Chondrocyte (in vitro differentiated cells): ENCODE measurements around the gene CFI. TPM values are rescaled to one million over a fixed set of nuclear protein-coding genes. Genes with fewer than 3 reads are reported as not detected.

Experiments
- DNase-seq: peaks from one replicate; pipeline ENCODE4 v3.0.0; 2021; ENCODE audit warnings: mixed read lengths, low spot score
- H3K27ac Mint-ChIP-seq: one replicate; pipeline ENCODE4 v1.8.0; 2021; ENCODE audit warnings: mild to moderate bottlenecking, moderate library complexity, mixed read lengths; ENCODE audit not compliant: unreplicated experiment
- H3K27me3 Mint-ChIP-seq: 2 replicates; pipeline ENCODE4 v1.8.0; 2021; ENCODE audit warnings: low read depth, mixed read lengths
- H3K36me3 Mint-ChIP-seq: 2 replicates; pipeline ENCODE4 v1.8.0; 2021; ENCODE audit warnings: low read depth, mixed read lengths
- H3K4me1 Mint-ChIP-seq: 2 replicates; pipeline ENCODE4 v1.8.0; 2021; ENCODE audit warnings: low read depth, mild to moderate bottlenecking, mixed read lengths
- H3K4me3 Mint-ChIP-seq: one replicate; pipeline ENCODE4 v1.8.0; 2021; ENCODE audit warnings: mild to moderate bottlenecking, moderate library complexity, mixed read lengths; ENCODE audit not compliant: unreplicated experiment
- H3K9me3 Mint-ChIP-seq: 2 replicates; pipeline ENCODE4 v1.8.0; 2021; ENCODE audit warnings: low read depth, mixed read lengths
- CTCF ChIP-seq: fragments of 200-600 bp; sonication (generic); IDR thresholded peaks from 2 replicates; pipeline ENCODE4 v1.5.0; 2021; ENCODE audit warnings: antibody characterized with exemption, mild to moderate bottlenecking, moderate library complexity
- total RNA-seq: library from RNA; stranded (reverse); gene quantifications from 3 replicates; pipeline ENCODE4 v1.2.1, GENCODE V29; 2021

Gene CFI
- total RNA-seq, 1 donor from 2014 or later, result not detected

DNA sequence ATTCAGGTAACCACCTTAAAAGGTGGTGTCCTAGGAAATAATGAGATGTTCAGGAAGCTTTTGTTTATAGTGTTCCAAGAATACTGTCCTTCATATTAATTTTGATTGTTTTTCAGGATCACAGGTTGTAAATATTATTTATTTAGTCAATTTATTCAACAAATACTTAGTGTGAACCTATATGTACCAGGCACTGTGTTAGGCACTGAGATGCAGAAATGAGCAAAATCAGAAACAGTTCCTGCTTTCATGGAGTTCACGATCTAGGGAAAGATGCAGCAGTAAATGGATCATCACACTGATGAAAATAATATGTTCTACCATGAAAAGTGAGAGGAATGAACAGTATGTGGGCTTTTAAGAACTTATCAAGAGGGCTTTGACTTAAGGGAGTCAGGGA lies 53.7 kb downstream of the CFI start:
- Mint-ChIP-seq H3K27ac (no peak overlapping the region), H3K36me3 (no peaks in the 10 kb centered on the region), H3K4me1 (no peaks in the 10 kb centered on the region), H3K27me3 (peaks cover 18% of the 10 kb centered on the region), H3K4me3 (no peak overlapping the region), H3K9me3 (no peaks in the 10 kb centered on the region)
- DNase-seq, result no peak
- TF ChIP-seq CTCF, result no peak

DNA sequence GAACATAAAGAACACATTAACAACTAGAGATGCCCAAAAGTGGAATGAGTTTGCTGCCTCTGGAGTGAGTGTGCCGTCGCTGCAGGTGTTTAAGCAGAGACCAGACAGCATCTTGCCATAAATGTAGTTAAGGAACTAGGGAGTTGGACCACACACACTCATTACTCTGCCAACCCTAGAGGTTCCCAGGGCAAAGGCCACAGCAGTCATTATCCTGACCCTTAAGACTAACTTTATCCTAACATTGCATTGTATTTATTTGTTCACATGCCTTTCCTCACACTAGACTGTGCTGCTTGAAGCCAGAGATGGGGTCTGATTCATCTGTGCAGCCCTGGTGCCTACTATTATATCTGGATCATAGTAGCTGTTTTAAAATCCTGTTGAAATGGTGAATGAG lies 55.1 kb downstream of the CFI start:
- H3K27ac Mint-ChIP-seq, result no peak overlapping the region
- H3K4me1 Mint-ChIP-seq, result no peaks in the 10 kb centered on the region
- peaks cover 21% of the 10 kb centered on the region for H3K27me3 Mint-ChIP-seq
- H3K9me3 Mint-ChIP-seq, result no peaks in the 10 kb centered on the region
- no peak for DNase-seq
- no peaks in the 10 kb centered on the region for H3K36me3 Mint-ChIP-seq
- no peak overlapping the region for H3K4me3 Mint-ChIP-seq
- TF ChIP-seq CTCF, result no peak

DNA sequence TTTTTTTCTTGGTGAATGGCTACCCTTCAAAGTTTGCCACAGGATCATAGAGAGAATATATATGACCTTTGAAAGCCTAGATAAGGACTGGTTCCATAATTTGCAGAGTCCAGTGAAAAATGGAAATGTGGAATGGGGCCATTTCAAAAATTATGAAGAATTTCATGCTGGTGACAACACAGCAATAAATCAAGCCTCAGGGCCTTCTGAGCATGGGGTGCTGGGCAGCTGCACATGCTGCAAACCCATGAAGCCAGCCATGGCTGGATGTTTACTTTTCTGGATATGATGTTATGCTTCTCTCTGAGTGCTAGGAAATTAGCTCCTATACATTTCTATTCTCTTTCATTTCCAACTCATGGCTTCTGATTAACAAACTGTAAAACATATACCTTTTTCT lies 56.0 kb downstream of the CFI start:
- H3K4me1 Mint-ChIP-seq, result no peaks in the 10 kb centered on the region
- no peaks in the 10 kb centered on the region for H3K9me3 Mint-ChIP-seq
- TF ChIP-seq CTCF, result no peak
- no peak overlapping the region for H3K27ac Mint-ChIP-seq
- H3K27me3 Mint-ChIP-seq, result peaks cover 26% of the 10 kb centered on the region
- no peak overlapping the region for H3K4me3 Mint-ChIP-seq
- DNase-seq, result no peak
- H3K36me3 Mint-ChIP-seq, result no peaks in the 10 kb centered on the region

DNA sequence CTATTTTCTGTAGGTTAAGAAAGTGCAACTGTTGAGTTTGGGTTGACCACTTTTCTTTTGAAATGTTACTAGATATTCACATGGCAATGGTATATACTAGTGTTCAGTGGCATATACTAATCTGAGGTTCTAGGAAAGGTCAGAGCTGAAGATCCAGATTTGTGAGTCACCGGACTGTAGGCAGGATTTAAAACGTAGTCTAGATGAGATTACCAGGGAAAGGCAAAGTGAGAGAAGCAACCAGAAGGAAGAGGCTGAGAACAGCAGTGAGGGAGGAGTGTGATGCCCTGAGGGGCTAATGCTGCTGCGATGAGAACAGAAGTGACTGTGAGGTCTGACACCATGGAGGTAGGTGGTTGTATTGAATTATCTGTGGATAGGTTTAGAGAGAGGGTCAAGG lies 62.3 kb downstream of the CFI start:
- Mint-ChIP-seq H3K27ac (no peak overlapping the region), H3K9me3 (no peaks in the 10 kb centered on the region), H3K4me3 (no peak overlapping the region), H3K4me1 (peaks cover 11% of the 10 kb centered on the region), H3K36me3 (no peaks in the 10 kb centered on the region), H3K27me3 (peaks cover 15% of the 10 kb centered on the region)
- TF ChIP-seq CTCF, result no peak
- DNase-seq, result no peak

DNA sequence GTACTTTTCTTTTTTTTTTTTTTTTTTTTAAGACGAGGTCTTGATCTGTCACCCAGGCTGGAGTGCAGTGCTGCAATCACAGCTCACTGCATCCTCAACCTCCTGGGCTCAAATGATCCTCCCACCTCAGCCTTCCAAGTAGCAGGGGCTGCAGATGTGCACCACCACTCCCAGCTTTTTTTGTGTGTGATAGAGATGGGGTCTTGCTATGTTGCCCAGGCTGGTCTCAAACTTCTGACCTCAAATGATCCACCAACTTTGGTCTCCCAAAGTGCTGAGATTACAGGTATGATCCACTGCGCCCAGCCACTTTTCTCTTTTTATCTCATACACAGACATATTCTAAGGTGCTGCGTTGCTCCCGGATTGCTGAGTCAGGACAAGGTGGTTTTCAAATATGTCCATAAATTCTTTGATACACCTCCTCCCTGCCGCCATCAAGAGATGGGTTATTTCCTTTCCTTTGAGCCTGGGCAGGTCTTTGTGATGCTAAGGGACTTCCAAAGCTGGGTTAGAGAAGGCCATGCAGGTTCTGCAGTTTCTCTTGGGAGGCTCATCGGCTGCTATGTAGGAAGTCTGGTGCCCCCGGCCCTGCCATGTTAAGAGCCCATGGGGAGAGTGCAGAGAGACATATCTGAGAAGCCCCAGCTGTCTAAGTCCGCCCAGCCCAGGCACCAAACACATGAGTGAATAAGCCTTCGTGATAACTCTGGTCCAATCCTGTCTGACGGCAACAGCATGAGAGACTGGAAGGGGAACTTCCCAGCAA lies 63.5 kb downstream of the CFI start:
- peaks cover 10% of the 10 kb centered on the region for H3K27me3 Mint-ChIP-seq
- no peaks in the 10 kb centered on the region for H3K36me3 Mint-ChIP-seq

More for the DNA sequence above, 63.5 kb downstream of the CFI start:
- TF ChIP-seq CTCF, result no peak
- Mint-ChIP-seq H3K4me3 (no peak overlapping the region), H3K27ac (no peak overlapping the region), H3K9me3 (no peaks in the 10 kb centered on the region), H3K4me1 (peaks cover 11% of the 10 kb centered on the region)
- no peak for DNase-seq
